Mucosa of gallbladder (tissue), 1 donor: ENCODE results near the gene AKAP6. TPM values are rescaled to one million over a fixed set of nuclear protein-coding genes. Genes with fewer than 3 reads are reported as not detected.

Experiments used
- DNase-seq: peaks from one replicate; pipeline ENCODE4 v3.0.0-alpha.2; 2020; ENCODE audit warnings: low spot score
- total RNA-seq: library from RNA; stranded (reverse); gene quantifications from one replicate; pipeline ENCODE4 v1.2.1, GENCODE V29; 2021
- donor health status: DM: no; HTN: no; CAD: no.

AKAP6 gene
- total RNA-seq, 1 donor from 2014 or later = 40.1 TPM

GRCh38 chr14:32669391-32669790, 340.3 kb downstream of the AKAP6 start:
- DNase-seq = no peak

- DNase-seq = no peak
These were observed 346.3 kb downstream of the AKAP6 start for GRCh38 chr14:32675433-32675832.

GRCh38 chr14:32677129-32677780, 348.2 kb downstream of the AKAP6 start:
- no peak for DNase-seq

DNA sequence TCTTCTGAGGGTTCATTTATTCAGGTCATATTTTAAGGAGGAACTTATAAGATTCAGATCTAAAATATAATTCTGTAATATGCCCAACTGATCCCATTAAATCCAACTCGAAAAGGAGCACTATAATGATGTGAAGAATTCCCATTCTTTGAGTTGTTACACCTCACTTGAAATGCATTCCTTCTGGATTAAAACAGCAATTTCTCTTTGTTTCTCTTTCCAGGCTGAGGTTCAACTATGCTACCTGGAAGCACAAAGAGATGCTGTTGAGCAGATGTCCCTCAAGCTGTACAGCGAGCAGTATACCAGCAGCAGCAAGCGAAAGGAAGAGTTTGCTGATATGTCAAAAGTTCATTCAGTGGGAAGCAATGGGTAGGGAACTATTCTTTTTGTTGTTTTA, 349.0 kb downstream of the AKAP6 start:
- DNase-seq = no peak

DNA sequence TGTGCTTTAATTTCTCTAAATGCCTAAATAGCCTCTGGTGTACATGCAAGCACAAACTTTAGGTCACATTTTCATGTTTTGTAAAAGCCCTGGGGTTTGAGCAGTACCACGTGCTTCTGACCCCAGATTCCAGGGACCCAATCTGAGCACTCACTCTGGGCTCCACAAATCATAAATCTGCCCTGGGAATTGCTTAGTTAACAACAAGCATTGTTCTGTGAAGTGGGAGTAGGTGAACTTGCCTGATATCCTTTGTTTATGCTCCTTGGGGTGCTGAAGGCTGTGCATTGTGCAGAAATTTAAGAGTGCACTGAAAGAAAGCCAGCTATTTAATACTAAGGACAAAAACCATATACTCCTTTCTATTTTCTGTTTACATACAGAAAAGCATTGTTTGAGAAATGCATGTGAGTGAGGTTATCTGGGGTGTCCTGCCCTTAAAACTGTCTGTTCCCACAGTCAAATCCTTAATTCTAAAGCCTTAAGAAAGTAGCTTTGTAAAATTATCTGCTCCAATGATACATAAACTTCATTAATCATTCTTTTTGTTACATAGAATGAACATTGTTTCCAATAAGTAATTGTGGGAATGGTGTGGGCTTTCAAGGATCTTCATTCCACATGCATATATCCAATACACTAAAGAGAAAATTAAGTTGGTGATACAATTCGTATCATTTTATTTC, 351.0 kb downstream of the AKAP6 start:
- no peak for DNase-seq

GRCh38 chr14:32681598-32681997, 352.5 kb downstream of the AKAP6 start:
- no peak for DNase-seq

DNA sequence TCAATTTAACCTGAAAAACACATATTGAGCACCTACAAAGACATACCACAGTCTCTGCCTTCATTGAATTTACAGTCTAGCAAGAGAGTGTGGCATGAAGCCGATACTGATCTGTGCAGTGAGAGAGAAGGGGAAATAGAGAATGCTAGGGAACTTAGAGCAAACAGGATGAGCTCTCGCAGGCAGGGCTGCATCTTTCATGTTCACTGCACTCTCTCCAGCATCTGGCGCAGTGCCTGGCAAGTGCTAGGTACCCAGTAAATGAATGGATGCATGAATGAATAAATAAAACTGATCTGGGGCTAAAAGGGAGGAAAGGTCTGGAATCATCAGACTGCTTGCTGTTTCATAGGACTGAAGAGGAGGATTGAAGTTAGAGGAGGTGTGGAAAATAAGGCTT, 353.1 kb downstream of the AKAP6 start:
- no peak for DNase-seq

DNA sequence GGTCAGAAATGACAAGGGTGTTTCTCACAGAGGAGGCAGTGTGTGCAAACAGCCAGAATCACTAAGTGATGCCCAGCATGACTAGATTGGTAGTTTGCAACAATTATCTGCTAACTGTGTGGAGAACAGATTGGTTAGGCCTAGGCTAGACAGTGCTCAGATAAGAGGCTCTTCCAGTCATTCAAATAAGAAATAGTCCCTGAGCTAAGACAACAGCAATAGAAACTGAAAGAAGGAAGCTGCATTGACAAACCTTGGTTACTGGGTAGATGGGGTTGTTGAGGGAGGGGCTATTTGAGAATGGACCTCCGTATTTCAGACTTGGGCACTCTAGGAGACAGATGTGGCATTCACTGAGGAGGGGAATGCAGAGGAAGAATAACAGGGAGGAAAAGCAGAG, 354.6 kb downstream of the AKAP6 start:
- no peak for DNase-seq

GRCh38 chr14:32688941-32689340, 359.8 kb downstream of the AKAP6 start:
- DNase-seq = no peak

- no peak for DNase-seq
These were observed 363.3 kb downstream of the AKAP6 start for GRCh38 chr14:32692441-32692840.

DNA sequence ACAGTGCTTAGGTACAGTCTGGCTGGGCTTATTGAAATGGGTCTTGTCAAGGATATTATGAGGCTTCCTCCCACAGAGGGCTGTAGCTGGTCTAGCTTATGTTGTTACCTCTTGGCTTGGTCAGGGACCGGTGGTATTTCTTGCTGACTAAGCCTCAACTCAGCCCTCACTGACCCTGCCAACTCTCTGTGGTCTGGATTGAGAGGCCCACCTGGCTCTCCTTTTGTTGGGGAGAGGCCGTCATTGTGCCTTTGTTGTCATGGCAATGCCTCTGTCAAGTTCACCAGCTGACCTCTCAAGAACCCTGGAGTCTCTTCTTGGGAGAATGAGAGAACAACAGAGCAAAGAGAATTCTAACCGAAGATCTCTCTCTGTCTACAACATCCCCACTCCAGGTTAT, 364.0 kb downstream of the AKAP6 start:
- DNase-seq = no peak

DNA sequence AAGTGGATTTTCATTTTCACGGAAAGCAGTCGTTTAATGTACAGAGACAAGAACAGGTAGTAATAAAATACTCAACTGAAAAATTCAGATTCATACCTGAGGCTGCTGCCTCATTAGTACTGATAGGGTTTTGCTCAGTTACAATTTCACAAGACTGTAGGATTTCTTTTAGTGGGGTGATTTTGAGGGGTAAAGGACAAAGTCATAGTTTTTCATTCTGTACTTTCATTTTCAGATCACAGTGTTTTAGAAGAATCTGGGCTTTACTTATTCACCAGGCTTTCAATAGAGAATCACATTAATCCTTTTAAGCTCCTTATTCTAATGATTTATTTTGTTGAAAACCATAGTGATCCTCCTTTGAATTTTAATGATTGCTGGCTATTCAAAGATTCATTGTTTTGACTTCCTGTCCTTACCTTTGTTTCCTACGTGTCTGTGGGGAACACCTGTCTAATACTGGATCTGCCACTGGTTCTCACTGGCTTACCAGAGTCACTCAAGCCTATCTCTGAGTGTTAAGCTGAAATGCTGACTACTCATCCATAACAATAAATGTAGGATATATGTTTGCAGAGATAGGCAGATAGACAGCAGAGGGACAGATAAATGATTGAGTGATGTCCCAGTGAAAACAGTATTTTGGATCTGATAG, 365.8 kb downstream of the AKAP6 start:
- no peak for DNase-seq

GRCh38 chr14:32696325-32697091, 367.4 kb downstream of the AKAP6 start:
- no peak for DNase-seq

- DNase-seq = no peak
These were observed 368.0 kb downstream of the AKAP6 start for GRCh38 chr14:32697114-32697513.

- DNase-seq = no peak
These were observed 368.6 kb downstream of the AKAP6 start for GRCh38 chr14:32697704-32698103.

GRCh38 chr14:32698831-32699230, 369.7 kb downstream of the AKAP6 start:
- DNase-seq = no peak

- DNase-seq = no peak
These were observed 372.4 kb downstream of the AKAP6 start for GRCh38 chr14:32701475-32701874.

GRCh38 chr14:32702088-32702487, 373.0 kb downstream of the AKAP6 start:
- DNase-seq = no peak

DNA sequence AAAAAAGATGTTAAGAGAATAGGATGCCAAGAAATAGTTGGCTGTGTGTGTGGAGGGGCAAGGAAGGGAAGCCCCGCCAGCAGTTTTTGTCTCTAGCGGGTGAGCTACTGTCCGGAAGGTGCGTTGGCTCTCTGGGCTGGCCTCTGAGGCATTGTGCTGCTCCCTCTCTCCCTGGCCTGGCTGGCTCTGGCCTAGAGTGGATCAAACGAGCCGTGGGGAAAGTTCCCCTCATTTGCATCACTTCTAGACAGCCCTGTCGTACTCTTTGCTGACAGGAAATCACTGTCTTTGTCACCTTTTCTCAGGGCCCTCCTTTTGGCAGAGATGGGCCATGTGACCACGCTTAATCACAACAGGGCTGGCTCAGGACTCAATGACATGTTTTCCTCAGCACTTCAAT, 373.5 kb downstream of the AKAP6 start:
- DNase-seq = no peak

GRCh38 chr14:32703183-32703621, 374.1 kb downstream of the AKAP6 start:
- no peak for DNase-seq

DNA sequence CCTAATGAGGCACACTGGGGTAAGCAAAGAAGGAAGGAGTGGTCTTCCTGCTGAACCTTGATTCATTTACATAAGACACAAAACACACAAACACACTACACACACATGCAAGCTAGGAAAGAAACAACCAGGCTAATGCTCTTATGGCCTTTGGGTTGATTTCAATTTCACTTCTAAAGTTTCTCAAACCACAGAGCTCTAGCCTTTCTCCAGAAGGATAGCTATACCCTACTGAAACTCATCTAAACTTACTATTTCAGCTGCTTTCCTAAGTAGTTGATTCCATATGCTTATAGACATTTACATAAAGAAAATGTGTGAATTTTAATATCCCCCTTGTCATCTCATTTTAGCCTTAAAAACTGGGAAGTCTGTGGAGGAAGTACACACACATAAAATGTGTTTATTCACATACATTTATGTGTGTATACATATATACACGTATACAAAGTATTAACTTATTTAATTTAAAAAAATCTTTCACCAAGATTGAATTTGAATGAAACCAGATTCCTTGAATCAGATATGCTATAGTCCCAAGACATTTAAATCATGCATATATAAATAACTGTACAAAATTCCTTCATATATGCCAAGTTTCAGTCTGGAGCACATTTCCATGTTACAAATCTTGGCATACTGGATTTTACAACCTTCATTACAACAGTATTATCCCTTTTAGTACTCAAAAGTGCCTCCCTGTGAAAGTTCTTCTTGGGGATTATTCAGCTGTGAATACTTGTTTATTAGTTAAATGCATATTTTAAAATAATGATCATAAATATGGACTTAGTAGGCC, 377.8 kb downstream of the AKAP6 start:
- DNase-seq = no peak
